ENCODE results near the gene ZFP57. TPM values are rescaled to one million over a fixed set of nuclear protein-coding genes. Genes with fewer than 3 reads are reported as not detected.

The ZFP57 gene
- polyA plus RNA-seq, 1 donor from 2014 or later = not detected

DNA sequence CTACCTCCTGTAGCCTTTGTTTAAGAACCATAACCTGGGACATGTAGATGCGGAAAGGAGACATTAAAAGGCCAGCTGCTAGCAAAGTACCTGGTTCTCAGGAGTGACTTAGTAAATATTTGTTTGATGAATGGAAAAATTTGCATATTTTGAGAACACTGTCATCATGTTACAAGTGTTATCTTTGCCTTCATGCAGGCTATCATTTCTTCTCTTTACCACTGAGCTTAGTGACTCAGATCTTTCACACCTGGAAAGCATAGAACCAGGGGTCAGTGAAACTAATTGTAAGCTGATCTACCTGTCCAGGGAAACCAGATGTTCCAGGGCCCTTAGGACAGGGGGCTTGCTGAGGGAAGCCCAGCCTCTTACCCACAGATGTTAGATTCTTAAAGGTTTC is 5.4 kb downstream of the ZFP57 start:
- Histone ChIP-seq H4K20me1 (ENCODE audit: insufficient read depth) (no peaks in the 10 kb centered on the region), H3K27me3 (ENCODE audit: insufficient read depth, low read depth, low read length) (no peaks in the 10 kb centered on the region), H3K4me2 (ENCODE audit: low read length) (no peak overlapping the region), H3K9ac (ENCODE audit: low read length) (no peak overlapping the region), H2AFZ (ENCODE audit: low read depth, low read length) (no peak overlapping the region), H3F3A (ENCODE audit: insufficient read depth, low read length, poor library complexity, severe bottlenecking) (no peaks in the 10 kb centered on the region), H3K9me3 (ENCODE audit: low read length) (no peaks in the 10 kb centered on the region), H3K27ac (ENCODE audit: low read length) (no peak overlapping the region), H3K36me3 (ENCODE audit: insufficient read depth, low read length) (no peaks in the 10 kb centered on the region), H3K4me3 (ENCODE audit: low read length) (no peak overlapping the region), H3K79me2 (replicated peaks; ENCODE audit: insufficient read depth, low read length) (no peaks in the 10 kb centered on the region), H3K9me2 (ENCODE audit: insufficient read depth, low read length) (no peaks in the 10 kb centered on the region)
- TF ChIP-seq, protein P1, sequence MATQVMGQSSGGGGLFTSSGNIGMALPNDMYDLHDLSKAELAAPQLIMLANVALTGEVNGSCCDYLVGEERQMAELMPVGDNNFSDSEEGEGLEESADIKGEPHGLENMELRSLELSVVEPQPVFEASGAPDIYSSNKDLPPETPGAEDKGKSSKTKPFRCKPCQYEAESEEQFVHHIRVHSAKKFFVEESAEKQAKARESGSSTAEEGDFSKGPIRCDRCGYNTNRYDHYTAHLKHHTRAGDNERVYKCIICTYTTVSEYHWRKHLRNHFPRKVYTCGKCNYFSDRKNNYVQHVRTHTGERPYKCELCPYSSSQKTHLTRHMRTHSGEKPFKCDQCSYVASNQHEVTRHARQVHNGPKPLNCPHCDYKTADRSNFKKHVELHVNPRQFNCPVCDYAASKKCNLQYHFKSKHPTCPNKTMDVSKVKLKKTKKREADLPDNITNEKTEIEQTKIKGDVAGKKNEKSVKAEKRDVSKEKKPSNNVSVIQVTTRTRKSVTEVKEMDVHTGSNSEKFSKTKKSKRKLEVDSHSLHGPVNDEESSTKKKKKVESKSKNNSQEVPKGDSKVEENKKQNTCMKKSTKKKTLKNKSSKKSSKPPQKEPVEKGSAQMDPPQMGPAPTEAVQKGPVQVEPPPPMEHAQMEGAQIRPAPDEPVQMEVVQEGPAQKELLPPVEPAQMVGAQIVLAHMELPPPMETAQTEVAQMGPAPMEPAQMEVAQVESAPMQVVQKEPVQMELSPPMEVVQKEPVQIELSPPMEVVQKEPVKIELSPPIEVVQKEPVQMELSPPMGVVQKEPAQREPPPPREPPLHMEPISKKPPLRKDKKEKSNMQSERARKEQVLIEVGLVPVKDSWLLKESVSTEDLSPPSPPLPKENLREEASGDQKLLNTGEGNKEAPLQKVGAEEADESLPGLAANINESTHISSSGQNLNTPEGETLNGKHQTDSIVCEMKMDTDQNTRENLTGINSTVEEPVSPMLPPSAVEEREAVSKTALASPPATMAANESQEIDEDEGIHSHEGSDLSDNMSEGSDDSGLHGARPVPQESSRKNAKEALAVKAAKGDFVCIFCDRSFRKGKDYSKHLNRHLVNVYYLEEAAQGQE (IDR thresholded peaks at IDR 0.05; ENCODE audit: borderline replicate concordance) = no peak
- no peak for TF ChIP-seq MXI1 (conservative IDR thresholded peaks at IDR 0.05; ENCODE audit: poor library complexity, severe bottlenecking)
- TF ChIP-seq EP300 (conservative IDR thresholded peaks at IDR 0.05; ENCODE audit: poor library complexity, severe bottlenecking) = no peak
- TF ChIP-seq TAF1 (IDR thresholded peaks at IDR 0.05; ENCODE audit: low read depth) = no peak

GRCh38 chr6:29674008-29674407 is 6.9 kb downstream of the ZFP57 start:
- no peak overlapping the region for H3K27ac ChIP-seq (ENCODE audit: low read length)
- H3K4me3 ChIP-seq (ENCODE audit: low read length) = no peak overlapping the region
- H3K36me3 ChIP-seq (ENCODE audit: insufficient read depth, low read length) = no peaks in the 10 kb centered on the region
- no peak overlapping the region for H3K4me2 ChIP-seq (ENCODE audit: low read length)
- no peaks in the 10 kb centered on the region for H3F3A ChIP-seq (ENCODE audit: insufficient read depth, low read length, poor library complexity, severe bottlenecking)
- TF ChIP-seq SMC3 (conservative IDR thresholded peaks at IDR 0.05; ENCODE audit: poor library complexity) (no peak), RAD21 (conservative IDR thresholded peaks at IDR 0.05) (no peak), POLR2AphosphoS5 (IDR thresholded peaks at IDR 0.05) (no peak), EP300 (conservative IDR thresholded peaks at IDR 0.05; ENCODE audit: poor library complexity, severe bottlenecking) (no peak), MXI1 (conservative IDR thresholded peaks at IDR 0.05; ENCODE audit: poor library complexity, severe bottlenecking) (no peak), EZH2 (IDR thresholded peaks at IDR 0.05; ENCODE audit: borderline replicate concordance, insufficient read depth, low read length, poor library complexity, severe bottlenecking) (no peak), TAF1 (IDR thresholded peaks at IDR 0.05; ENCODE audit: low read depth) (no peak)
- TF ChIP-seq, protein P2, sequence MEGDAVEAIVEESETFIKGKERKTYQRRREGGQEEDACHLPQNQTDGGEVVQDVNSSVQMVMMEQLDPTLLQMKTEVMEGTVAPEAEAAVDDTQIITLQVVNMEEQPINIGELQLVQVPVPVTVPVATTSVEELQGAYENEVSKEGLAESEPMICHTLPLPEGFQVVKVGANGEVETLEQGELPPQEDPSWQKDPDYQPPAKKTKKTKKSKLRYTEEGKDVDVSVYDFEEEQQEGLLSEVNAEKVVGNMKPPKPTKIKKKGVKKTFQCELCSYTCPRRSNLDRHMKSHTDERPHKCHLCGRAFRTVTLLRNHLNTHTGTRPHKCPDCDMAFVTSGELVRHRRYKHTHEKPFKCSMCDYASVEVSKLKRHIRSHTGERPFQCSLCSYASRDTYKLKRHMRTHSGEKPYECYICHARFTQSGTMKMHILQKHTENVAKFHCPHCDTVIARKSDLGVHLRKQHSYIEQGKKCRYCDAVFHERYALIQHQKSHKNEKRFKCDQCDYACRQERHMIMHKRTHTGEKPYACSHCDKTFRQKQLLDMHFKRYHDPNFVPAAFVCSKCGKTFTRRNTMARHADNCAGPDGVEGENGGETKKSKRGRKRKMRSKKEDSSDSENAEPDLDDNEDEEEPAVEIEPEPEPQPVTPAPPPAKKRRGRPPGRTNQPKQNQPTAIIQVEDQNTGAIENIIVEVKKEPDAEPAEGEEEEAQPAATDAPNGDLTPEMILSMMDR (IDR thresholded peaks at IDR 0.05; ENCODE audit: poor library complexity, severe bottlenecking) = no peak
- TF ChIP-seq, protein P1 (IDR thresholded peaks at IDR 0.05; ENCODE audit: borderline replicate concordance) = no peak
- H3K9me2 ChIP-seq (ENCODE audit: insufficient read depth, low read length) = no peaks in the 10 kb centered on the region
- no peak overlapping the region for H3K9ac ChIP-seq (ENCODE audit: low read length)
- no peaks in the 10 kb centered on the region for H3K27me3 ChIP-seq (ENCODE audit: insufficient read depth, low read depth, low read length)
- no peaks in the 10 kb centered on the region for H3K9me3 ChIP-seq (ENCODE audit: low read length)
- H2AFZ ChIP-seq (ENCODE audit: low read depth, low read length) = no peak overlapping the region
- H4K20me1 ChIP-seq (ENCODE audit: insufficient read depth) = no peaks in the 10 kb centered on the region
- no peaks in the 10 kb centered on the region for H3K79me2 ChIP-seq (replicated peaks; ENCODE audit: insufficient read depth, low read length)

All from neural cell (in vitro differentiated cells).